Liver (tissue), 9 donors: ENCODE results near the gene SLC2A1. TPM values are rescaled to one million over a fixed set of nuclear protein-coding genes. Genes with fewer than 3 reads are reported as not detected.

ENCODE experiments used
- DNase-seq: peaks from one replicate; pipeline ENCODE4 v3.0.0-alpha.2; 2017; ENCODE audit warnings: low spot score
- H3K27ac ChIP-seq, 2 donors: one replicate each; pipeline ENCODE4 v1.7.0; 2013; ENCODE audit warnings: inconsistent platforms in 2 of 2, low read length in 2 of 2, control low read depth in 1 of 2, low read depth in 1 of 2, mild to moderate bottlenecking in 1 of 2
- H3K27me3 ChIP-seq, 4 donors: one replicate each; pipeline versions ENCODE4 v1.6.1 to v1.7.0; 2013; ENCODE audit warnings: low read length in 3 of 4, inconsistent platforms in 1 of 4, mild to moderate bottlenecking in 1 of 4, moderate library complexity in 1 of 4; ENCODE audit not compliant: control insufficient read depth in 4 of 4, insufficient read depth in 4 of 4
- H3K36me3 ChIP-seq, 4 donors: one replicate each; pipeline versions ENCODE4 v1.6.1 to v1.7.0; 2013; ENCODE audit warnings: low read length in 3 of 4, mild to moderate bottlenecking in 3 of 4, low read depth in 1 of 4, moderate library complexity in 1 of 4; ENCODE audit not compliant: control insufficient read depth in 4 of 4, insufficient read depth in 3 of 4
- H3K4me1 ChIP-seq, 4 donors: one replicate each; pipeline versions ENCODE4 v1.6.1 to v1.7.0; 2013; ENCODE audit warnings: low read length in 3 of 4, mild to moderate bottlenecking in 3 of 4, moderate library complexity in 1 of 4; ENCODE audit not compliant: control insufficient read depth in 4 of 4, insufficient read depth in 4 of 4
- H3K4me3 ChIP-seq, 3 donors: one replicate each; pipeline versions ENCODE4 v1.6.1 to v1.7.0; 2013; ENCODE audit warnings: low read length in 3 of 3, control low read depth in 1 of 3, low read depth in 1 of 3, mild to moderate bottlenecking in 1 of 3
- H3K9ac ChIP-seq, 2 donors: one replicate each; pipeline ENCODE4 v1.7.0; 2013; ENCODE audit warnings: low read length in 2 of 2, mild to moderate bottlenecking in 2 of 2, moderate library complexity in 2 of 2, control low read depth in 1 of 2, low read depth in 1 of 2
- H3K9me3 ChIP-seq, 4 donors: one replicate each; pipeline versions ENCODE4 v1.6.1 to v1.7.0; 2013; ENCODE audit warnings: low read length in 3 of 4; ENCODE audit not compliant: control insufficient read depth in 4 of 4
- ATF3 ChIP-seq: IDR thresholded peaks from 2 replicates; pipeline ENCODE4 v1.6.1; 2016; ENCODE audit warnings: antibody characterized with exemption
- CTCF ChIP-seq: fragments of 150-350 bp; IDR thresholded peaks from 2 replicates; pipeline ENCODE4 v1.5.1; 2017; ENCODE audit warnings: improper control_type of control experiment, low read depth, low read length; ENCODE audit not compliant: missing input control
- FOXA1 ChIP-seq: IDR thresholded peaks from 2 replicates; pipeline ENCODE4 v1.6.1; 2016; ENCODE audit warnings: antibody characterized with exemption
- FOXA2 ChIP-seq: IDR thresholded peaks from 2 replicates; pipeline ENCODE4 v1.6.1; 2016; ENCODE audit warnings: antibody characterized with exemption
- GABPA ChIP-seq, 2 donors: IDR thresholded peaks in 1 of 2; conservative IDR thresholded peaks in 1 of 2; 2 replicates each; pipeline ENCODE4 v1.6.1; 2016; ENCODE audit warnings: antibody characterized with exemption in 2 of 2, mild to moderate bottlenecking in 1 of 2, moderate library complexity in 1 of 2
- HNF4A ChIP-seq, 2 donors: conservative IDR thresholded peaks; 2 replicates each; pipeline ENCODE4 v1.6.1; 2016; ENCODE audit warnings: antibody characterized with exemption in 2 of 2, mild to moderate bottlenecking in 2 of 2
- JUND ChIP-seq, 2 donors: IDR thresholded peaks; 2 replicates each; pipeline ENCODE4 v1.6.1; 2016; ENCODE audit warnings: antibody characterized with exemption in 2 of 2
- MAX ChIP-seq: IDR thresholded peaks from 2 replicates; pipeline ENCODE4 v1.6.1; 2016; ENCODE audit warnings: antibody characterized with exemption
- RAD21 ChIP-seq, 2 donors: IDR thresholded peaks; 2 replicates each; pipeline ENCODE4 v1.6.1; 2016; ENCODE audit warnings: antibody characterized with exemption in 2 of 2, mild to moderate bottlenecking in 2 of 2
- REST ChIP-seq: IDR thresholded peaks from 2 replicates; pipeline ENCODE4 v1.6.1; 2016; ENCODE audit warnings: antibody characterized with exemption, mild to moderate bottlenecking
- YY1 ChIP-seq: IDR thresholded peaks from 2 replicates; pipeline ENCODE4 v1.6.1; 2016; ENCODE audit warnings: antibody characterized with exemption, mild to moderate bottlenecking
- ZBTB33 ChIP-seq: IDR thresholded peaks from 2 replicates; pipeline ENCODE4 v1.6.1; 2016; ENCODE audit warnings: antibody characterized with exemption
- WGBS: extraction: QIAGEN DNeasy Blood & Tissue Kit; methylation state at CpG from one replicate; pipeline ENCODE4 v1.1.7; 2013; 5-methylcytosine and 5-hydroxymethylcytosine counted together
- polyA plus RNA-seq, 2 donors: library from polyadenylated mRNA; stranded (reverse) in 1 of 2; unstranded in 1 of 2; fragments of 200-250 nt in 1 of 2; fragments of >200 nt in 1 of 2; fragmentation: Nextera tagmentation in 1 of 2; extraction: Ambion mirVana in 1 of 2; gene quantifications; one replicate each; pipeline versions ENCODE4 v1.2.1 to v1.2.3, GENCODE V29; 2013 to 2015
- total RNA-seq, 2 donors: library from RNA; depleted of rRNA; stranded (reverse); fragments of >200 nt; gene quantifications; one replicate each; pipeline ENCODE4 v1.2.3, GENCODE V29; 2014
- donor health status: healthy.
- donor health status: healthy.
- donor health status: healthy.
- donor health status: healthy.
- donor health status: healthy.

Gene SLC2A1
- total and polyA plus RNA-seq, 4 donors, result 1.1 to 675 (median 3.0) TPM

- no peaks in the 10 kb centered on the region for H3K9me3 ChIP-seq
- H3K27ac ChIP-seq, result no peak overlapping the region
- no peaks in the 10 kb centered on the region for H3K27me3 ChIP-seq
- TF ChIP-seq REST (no peak), CTCF (no peak), ZBTB33 (no peak), ATF3 (no peak), FOXA1 (no peak), FOXA2 (no peak), YY1 (no peak)
- no peak for DNase-seq
- H3K4me3 ChIP-seq, result no peak overlapping the region
- WGBS, result 92% methylated on average over 4 of the region's 4 CpGs
- H3K9ac ChIP-seq, result no peak overlapping the region
- peaks cover 2 to 10% (median 7%) of the 10 kb centered on the region in 4 donors for H3K4me1 ChIP-seq
- no peaks in the 10 kb centered on the region for H3K36me3 ChIP-seq
Observed at GRCh38 chr1:42947117-42947516, 11.6 kb downstream of the SLC2A1 start.

GRCh38 chr1:42946120-42946898 lies 12.4 kb downstream of the SLC2A1 start:
- Histone ChIP-seq H3K4me3 (no peak overlapping the region), H3K4me1 (peaks cover 2 to 10% (median 7%) of the 10 kb centered on the region in 4 donors), H3K9me3 (no peaks in the 10 kb centered on the region), H3K27me3 (no peaks in the 10 kb centered on the region), H3K9ac (no peak overlapping the region), H3K27ac (no peak overlapping the region), H3K36me3 (no peaks in the 10 kb centered on the region)
- DNase-seq, result no peak
- no peak for TF ChIP-seq HNF4A (conservative IDR thresholded peaks at IDR 0.05)
- TF ChIP-seq ATF3, result no peak
- TF ChIP-seq JUND (IDR thresholded peaks at IDR 0.05), result no peak
- TF ChIP-seq GABPA (IDR thresholded peaks at IDR 0.05 in 1 of 2, conservative IDR thresholded peaks at IDR 0.05 in 1 of 2), result no peak
- no peak for TF ChIP-seq FOXA2
- no peak for TF ChIP-seq YY1
- no peak for TF ChIP-seq RAD21 (IDR thresholded peaks at IDR 0.05)
- no peak for TF ChIP-seq MAX
- WGBS, result 82% methylated on average over 10 of the region's 10 CpGs
